HepG2 (cell line): Measurements from ENCODE around the gene ATRN. TPM values are rescaled to one million over a fixed set of nuclear protein-coding genes. Genes with fewer than 3 reads are reported as not detected.

Experiments
- ATAC-seq: fragments of 200-7000 bp; cut with Tn5 transposase; 3 replicates; pipeline ENCODE4 v1.9.1; 2020; ENCODE audit warnings: mild to moderate bottlenecking, moderate library complexity
- BruUV-seq: library from RNA; stranded (reverse); fragments of 400-500 nt; replicated peaks from 2 replicates; lab custom pipeline; 2021; lab: Mats Ljungman, UMichigan
- CTCF ChIA-PET: fragments of 300-600 bp; formaldehyde crosslinking; extraction: SDS; loops from one replicate; lab custom pipeline; 2021; ENCODE audit warnings: low total read pairs, inconsistent platforms, low intra/inter-chr PET ratio; lab: Yijun Ruan, JAX
- POLR2A ChIA-PET: fragments of 350-600 bp; sonication (Branson Sonifier 250); formaldehyde crosslinking; loops from one replicate; lab custom pipeline; 2020; ENCODE audit warnings: antibody characterized with exemption, inconsistent platforms; lab: Yijun Ruan, JAX
- DNase-seq: peaks from one replicate; pipeline ENCODE4 v3.0.0-alpha.2; 2015; ENCODE audit warnings: low spot score
- FAIRE-seq: peaks from 3 replicates; lab custom pipeline; 2011; peaks lifted over from hg19 to GRCh38; lab: Jason Lieb, UNC
- H2AFZ ChIP-seq: one replicate; pipeline ENCODE4 v1.6.1; 2011; ENCODE audit warnings: low read length, inconsistent platforms
- H3K27ac ChIP-seq: fragments of 300-600 bp; 3 replicates; pipeline ENCODE4 v1.8.0; 2011; ENCODE audit warnings: mixed run types, mild to moderate bottlenecking, mixed read lengths, low read length, inconsistent platforms; ENCODE audit not compliant: insufficient read depth; ENCODE audit errors: extremely low read length
- H3K27me3 ChIP-seq, 2 experiments: fragments of 200-600 bp in 1 of 2; 2 replicates in 1 of 2; 3 replicates in 1 of 2; pipeline versions ENCODE4 v1.6.0 to v1.8.0; 2011; ENCODE audit warnings: low read length in 2 of 2, mild to moderate bottlenecking in 2 of 2, moderate library complexity in 2 of 2, inconsistent platforms in 1 of 2; ENCODE audit not compliant: insufficient read depth in 2 of 2, control insufficient read depth in 1 of 2
- H3K36me3 ChIP-seq, 2 experiments: fragments of 200-600 bp in 1 of 2; replicated peaks in 1 of 2; 2 replicates in 1 of 2; 3 replicates in 1 of 2; pipeline versions ENCODE4 v1.5.1 to v1.8.0; 2011; ENCODE audit warnings: low read length in 2 of 2, inconsistent platforms in 1 of 2; ENCODE audit not compliant: insufficient read depth in 2 of 2, control insufficient read depth in 1 of 2
- H3K4me1 ChIP-seq: 2 replicates; pipeline ENCODE4 v1.5.1; 2012; ENCODE audit warnings: low read length, inconsistent platforms; ENCODE audit not compliant: insufficient read depth
- H3K4me2 ChIP-seq: 2 replicates; pipeline ENCODE4 v1.6.0; 2011; ENCODE audit warnings: low read depth, low read length, inconsistent platforms
- H3K4me3 ChIP-seq, 3 experiments: fragments of 200-600 bp in 1 of 3; sonication (generic), shearing (Covaris generic) in 1 of 3; replicated peaks in 1 of 3; 2 replicates each; pipeline ENCODE4 v1.5.1; 2011 to 2016; ENCODE audit warnings: low read length in 3 of 3, inconsistent platforms in 2 of 3, low read depth in 2 of 3, mild to moderate bottlenecking in 2 of 3, control low read depth in 1 of 3, mixed read lengths in 1 of 3; ENCODE audit not compliant: insufficient read depth in 1 of 3
- H3K79me2 ChIP-seq: one replicate; pipeline ENCODE4 v1.6.1; 2011; ENCODE audit warnings: low read length, inconsistent platforms; ENCODE audit not compliant: insufficient read depth
- H3K9ac ChIP-seq: 2 replicates; pipeline ENCODE4 v1.6.0; 2011; ENCODE audit warnings: mild to moderate bottlenecking, low read depth, low read length, inconsistent platforms; ENCODE audit not compliant: insufficient read depth
- H3K9me3 ChIP-seq: 2 replicates; pipeline ENCODE4 v1.5.1; 2012; ENCODE audit warnings: mild to moderate bottlenecking, low read length
- H4K20me1 ChIP-seq: 2 replicates; pipeline ENCODE4 v1.6.0; 2011; ENCODE audit warnings: inconsistent platforms, mild to moderate bottlenecking, low read length, moderate library complexity; ENCODE audit not compliant: insufficient read depth
- ARNTL ChIP-seq: sonication (generic); formaldehyde crosslinking; IDR thresholded peaks from 2 replicates; pipeline ENCODE4 v1.4.0; 2020; ENCODE audit warnings: mild to moderate bottlenecking, missing genetic modification reagents
- CAMTA2 ChIP-seq: sonication (generic); formaldehyde crosslinking; IDR thresholded peaks from 2 replicates; pipeline ENCODE4 v1.4.0; 2020; ENCODE audit warnings: mild to moderate bottlenecking, missing genetic modification reagents, borderline replicate concordance
- CEBPB ChIP-seq: IDR thresholded peaks from 2 replicates; pipeline ENCODE4 v1.6.1; 2011; ENCODE audit warnings: low read depth, low read length, improper control_type of control experiment, borderline replicate concordance
- GTF3A ChIP-seq: sonication (generic); formaldehyde crosslinking; conservative IDR thresholded peaks from 2 replicates; pipeline ENCODE4 v1.4.0; 2020; ENCODE audit warnings: mild to moderate bottlenecking, missing genetic modification reagents
- MXD4 ChIP-seq: IDR thresholded peaks from 2 replicates; pipeline ENCODE4 v1.6.1; 2016; ENCODE audit warnings: mild to moderate bottlenecking, missing biosample characterization, missing genetic modification reagents
- MXI1 ChIP-seq: IDR thresholded peaks from 3 replicates; pipeline ENCODE4 v1.6.1; 2012; ENCODE audit warnings: low read depth, low read length, inconsistent platforms, borderline replicate concordance
- PTBP1 ChIP-seq: fragments of 200-400 bp; formaldehyde crosslinking; IDR thresholded peaks from 2 replicates; pipeline ENCODE4 v1.6.1; 2018; ENCODE audit warnings: low read length, low read depth; ENCODE audit not compliant: poor library complexity, severe bottlenecking
- SIN3A ChIP-seq: IDR thresholded peaks from 2 replicates; pipeline ENCODE4 v1.6.1; 2011; ENCODE audit warnings: low read depth, mild to moderate bottlenecking, control low read depth, low read length, borderline replicate concordance
- TARDBP ChIP-seq: sonication (generic); formaldehyde crosslinking; IDR thresholded peaks from 2 replicates; pipeline ENCODE4 v1.8.0; 2022; ENCODE audit warnings: mild to moderate bottlenecking, missing genetic modification reagents
- TGIF2 ChIP-seq: IDR thresholded peaks from 2 replicates; pipeline ENCODE4 v1.6.1; 2016; ENCODE audit warnings: control low read depth, missing compliant biosample characterization
- TSC22D2 ChIP-seq: sonication (generic); formaldehyde crosslinking; IDR thresholded peaks from 2 replicates; pipeline ENCODE4 v1.5.1; 2020; ENCODE audit warnings: missing genetic modification reagents, mild to moderate bottlenecking, borderline replicate concordance
- ZNF205 ChIP-seq: IDR thresholded peaks from 2 replicates; pipeline ENCODE4 v1.6.1; 2018; ENCODE audit warnings: missing biosample characterization, missing genetic modification reagents
- ZNF598 ChIP-seq: sonication (generic); formaldehyde crosslinking; IDR thresholded peaks from 2 replicates; pipeline ENCODE4 v1.5.1; 2020; ENCODE audit warnings: mild to moderate bottlenecking, missing genetic modification reagents, borderline replicate concordance
- ZNF850 ChIP-seq: sonication (generic); formaldehyde crosslinking; conservative IDR thresholded peaks from 2 replicates; pipeline ENCODE4 v1.9.0; 2021; ENCODE audit warnings: mild to moderate bottlenecking, missing genetic modification reagents
- WGBS: methylation state at CpG from one replicate; pipeline ENCODE4 v1.1.6; 2017; ENCODE audit warnings: low lambda C conversion rate; 5-methylcytosine and 5-hydroxymethylcytosine counted together
- in situ Hi-C: cut with HindIII; loops from 2 replicates; pipeline ENCODE4 v1.10.0; 2017; ENCODE audit warnings: low pct_unique_long_range_greater_than_20kb; ENCODE audit not compliant: extremely low pct_ligation_motif_present
- intact Hi-C: fragments of 100-400 bp; cut with micrococcal nuclease; formaldehyde crosslinking; loops from one replicate; pipeline ENCODE4 v1.10.0; 2022; ENCODE audit not compliant: unreplicated experiment
- polyA plus RNA-seq, 8 experiments: library from polyadenylated mRNA; depleted of rRNA in 3 of 8; stranded (reverse) in 7 of 8; unstranded in 1 of 8; fragments of >200 nt; fragmentation: Illumina TruSeq in 4 of 8; extraction: Trizol in 4 of 8; gene quantifications; 2 replicates each; pipeline versions ENCODE4 v1.2.1 to v1.2.3, GENCODE V29; 2011 to 2016; ENCODE audit warnings: low read depth in 4 of 8, missing spikeins in 1 of 8, mixed read lengths in 1 of 8; ENCODE audit not compliant: insufficient read depth in 1 of 8
- total RNA-seq, 5 experiments: library from RNA; depleted of rRNA; stranded (reverse); fragments of >200 nt; fragmentation: Illumina TruSeq; extraction: Trizol; gene quantifications; 2 replicates each; pipeline ENCODE4 v1.2.3, GENCODE V29; 2016; ENCODE audit warnings: low read depth in 1 of 5
- TF ChIP-seq, protein P1 (sequence below): sonication (generic); formaldehyde crosslinking; IDR thresholded peaks from 2 replicates; pipeline ENCODE4 v1.8.0; 2022; ENCODE audit warnings: missing genetic modification reagents, mild to moderate bottlenecking, borderline replicate concordance
- TF ChIP-seq, protein P2 (sequence below): sonication (generic); formaldehyde crosslinking; IDR thresholded peaks from 2 replicates; pipeline ENCODE4 v1.4.0; 2020; ENCODE audit warnings: missing genetic modification reagents
- TF ChIP-seq, protein P3 (sequence below): IDR thresholded peaks from 2 replicates; pipeline ENCODE4 v1.6.1; 2016

ATRN gene
- total and polyA plus RNA-seq, 2 of the 13 experiments (the other 11 are each of a cell fraction or from before 2014, with no cell fraction given): 44.2 to 81.1 TPM

DNA sequence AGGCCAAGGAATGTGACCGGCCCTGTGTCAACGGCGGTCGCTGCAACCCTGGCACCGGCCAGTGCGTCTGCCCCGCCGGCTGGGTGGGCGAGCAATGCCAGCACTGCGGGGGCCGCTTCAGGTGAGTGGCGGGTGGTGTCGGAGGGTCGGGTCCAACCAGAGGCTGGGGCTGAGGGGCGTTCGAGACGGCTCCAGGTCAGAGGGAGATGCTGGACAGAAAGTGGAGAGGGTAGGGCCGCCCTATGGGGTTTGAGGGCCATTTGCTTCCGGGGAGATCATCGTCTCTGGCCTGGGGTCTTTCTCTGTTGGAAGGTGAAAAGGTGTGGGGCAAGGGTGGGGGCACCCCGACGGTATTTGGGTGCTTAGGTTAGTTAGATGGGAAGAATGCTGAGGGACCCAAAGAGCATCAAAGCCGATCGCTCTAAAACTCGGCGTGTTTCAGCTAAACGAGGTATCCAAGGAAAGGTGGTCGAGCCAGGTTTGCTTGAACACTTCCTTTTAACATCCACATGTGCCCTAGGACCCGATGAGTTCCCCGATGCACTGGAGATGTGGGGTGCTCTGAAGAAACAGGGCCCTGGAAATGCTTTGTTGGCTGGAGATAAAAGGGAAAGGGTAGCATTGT is 691 bp downstream of the ATRN start (continued):
- TF ChIP-seq GTF3A (CRISPR knock-in tag) (0 out of 2 replicates have a peak, but pooled peaks have one; percentile 1), ZNF598 (CRISPR knock-in tag) (peak; percentile 98; the same call in 1 of the 2 replicates), CAMTA2 (CRISPR knock-in tag) (no peak; the same call in 1 of the 2 replicates), ZNF850 (CRISPR knock-in tag) (0 out of 2 replicates have a peak, but pooled peaks have one; percentile 44), PTBP1 (peak; percentile 94)
- TF ChIP-seq, protein P1, sequence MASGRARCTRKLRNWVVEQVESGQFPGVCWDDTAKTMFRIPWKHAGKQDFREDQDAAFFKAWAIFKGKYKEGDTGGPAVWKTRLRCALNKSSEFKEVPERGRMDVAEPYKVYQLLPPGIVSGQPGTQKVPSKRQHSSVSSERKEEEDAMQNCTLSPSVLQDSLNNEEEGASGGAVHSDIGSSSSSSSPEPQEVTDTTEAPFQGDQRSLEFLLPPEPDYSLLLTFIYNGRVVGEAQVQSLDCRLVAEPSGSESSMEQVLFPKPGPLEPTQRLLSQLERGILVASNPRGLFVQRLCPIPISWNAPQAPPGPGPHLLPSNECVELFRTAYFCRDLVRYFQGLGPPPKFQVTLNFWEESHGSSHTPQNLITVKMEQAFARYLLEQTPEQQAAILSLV (CRISPR knock-in tag): 0 out of 2 replicates have a peak, but pooled peaks have one; percentile 58
- TF ChIP-seq, protein P2, sequence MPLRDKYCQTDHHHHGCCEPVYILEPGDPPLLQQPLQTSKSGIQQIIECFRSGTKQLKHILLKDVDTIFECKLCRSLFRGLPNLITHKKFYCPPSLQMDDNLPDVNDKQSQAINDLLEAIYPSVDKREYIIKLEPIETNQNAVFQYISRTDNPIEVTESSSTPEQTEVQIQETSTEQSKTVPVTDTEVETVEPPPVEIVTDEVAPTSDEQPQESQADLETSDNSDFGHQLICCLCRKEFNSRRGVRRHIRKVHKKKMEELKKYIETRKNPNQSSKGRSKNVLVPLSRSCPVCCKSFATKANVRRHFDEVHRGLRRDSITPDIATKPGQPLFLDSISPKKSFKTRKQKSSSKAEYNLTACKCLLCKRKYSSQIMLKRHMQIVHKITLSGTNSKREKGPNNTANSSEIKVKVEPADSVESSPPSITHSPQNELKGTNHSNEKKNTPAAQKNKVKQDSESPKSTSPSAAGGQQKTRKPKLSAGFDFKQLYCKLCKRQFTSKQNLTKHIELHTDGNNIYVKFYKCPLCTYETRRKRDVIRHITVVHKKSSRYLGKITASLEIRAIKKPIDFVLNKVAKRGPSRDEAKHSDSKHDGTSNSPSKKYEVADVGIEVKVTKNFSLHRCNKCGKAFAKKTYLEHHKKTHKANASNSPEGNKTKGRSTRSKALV (CRISPR knock-in tag): no peak

DNA sequence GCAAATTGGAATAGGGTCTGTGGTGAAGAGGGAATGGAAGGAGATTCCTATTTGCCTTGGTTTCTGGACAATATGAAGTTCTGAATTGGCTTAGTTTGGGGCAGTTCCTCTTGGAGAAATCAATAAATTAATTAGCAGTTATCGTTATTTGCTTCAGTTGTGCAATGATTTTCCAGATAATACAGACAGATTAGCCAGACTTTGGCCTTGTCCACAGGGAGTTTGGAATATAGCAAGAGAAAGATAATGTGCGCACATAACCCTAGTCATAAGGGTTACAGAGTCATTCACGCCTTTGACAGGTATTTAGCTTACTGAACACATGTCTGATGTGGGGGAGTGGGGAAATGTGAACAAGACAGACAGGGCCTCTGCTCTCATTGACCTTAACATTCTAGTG is 1.3 kb downstream of the ATRN start:
- in situ Hi-C loops (no loop called here), intact Hi-C loops (loop anchor here (5.0 kb wide), 2 partner anchors 40 to 85 kb away; no protein-coding TSS in a partner anchor)
- ChIA-PET POLR2A (interaction anchor here (0.8 to 4.7 kb wide), 2 partner anchors 12 to 64 kb away, joined by 3 to 40 read pairs; no protein-coding TSS in a partner anchor), CTCF (no interaction called here)
- Histone ChIP-seq H3K4me2 (peak overlapping the region; percentile 94), H3K36me3 (no peaks in the 10 kb centered on the region; a peak in 1 of 5 replicates), H3K9ac (peak overlapping the region; percentile 84), H2AFZ (no peak overlapping the region), H3K4me3 (peak overlapping the region; percentile 79 to 99 (median 82)), H3K4me1 (peaks cover 44% of the 10 kb centered on the region), H3K27me3 (peaks cover 0 to 4% of the 10 kb centered on the region in 2 experiments; a peak in 2 of 5 replicates), H3K79me2 (peaks cover 50% of the 10 kb centered on the region), H4K20me1 (peaks cover 18% of the 10 kb centered on the region), H3K27ac (peak overlapping the region; percentile 65), H3K9me3 (no peaks in the 10 kb centered on the region)
- WGBS: 15% methylated on average over 3 of the region's 3 CpGs
- FAIRE-seq (no peak), ATAC-seq (no peak), DNase-seq (peak; percentile 41)
- no TSS peak for BruUV-seq
- peak; percentile 23; the same call in 1 of the 2 replicates for TF ChIP-seq TARDBP (CRISPR knock-in tag)
- TF ChIP-seq SIN3A: 0 out of 2 replicates have a peak, but pooled peaks have one; percentile 55
- peak; percentile 25; the same call in 1 of the 3 replicates for TF ChIP-seq MXI1
- TF ChIP-seq TGIF2 (CRISPR knock-in tag): peak; percentile 44; the same call in 1 of the 2 replicates
- TF ChIP-seq CEBPB: peak; percentile 48; the same call in 1 of the 2 replicates
- no peak for TF ChIP-seq ARNTL
- peak; percentile 57; the same call in 1 of the 2 replicates for TF ChIP-seq MXD4 (CRISPR knock-in tag)
- no peak for TF ChIP-seq TSC22D2 (CRISPR knock-in tag)
- TF ChIP-seq, protein P3, sequence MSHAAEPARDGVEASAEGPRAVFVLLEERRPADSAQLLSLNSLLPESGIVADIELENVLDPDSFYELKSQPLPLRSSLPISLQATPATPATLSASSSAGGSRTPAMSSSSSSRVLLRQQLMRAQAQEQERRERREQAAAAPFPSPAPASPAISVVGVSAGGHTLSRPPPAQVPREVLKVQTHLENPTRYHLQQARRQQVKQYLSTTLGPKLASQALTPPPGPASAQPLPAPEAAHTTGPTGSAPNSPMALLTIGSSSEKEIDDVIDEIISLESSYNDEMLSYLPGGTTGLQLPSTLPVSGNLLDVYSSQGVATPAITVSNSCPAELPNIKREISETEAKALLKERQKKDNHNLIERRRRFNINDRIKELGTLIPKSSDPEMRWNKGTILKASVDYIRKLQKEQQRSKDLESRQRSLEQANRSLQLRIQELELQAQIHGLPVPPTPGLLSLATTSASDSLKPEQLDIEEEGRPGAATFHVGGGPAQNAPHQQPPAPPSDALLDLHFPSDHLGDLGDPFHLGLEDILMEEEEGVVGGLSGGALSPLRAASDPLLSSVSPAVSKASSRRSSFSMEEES: no peak
- 0 out of 2 replicates have a peak, but pooled peaks have one; percentile 3 for TF ChIP-seq ZNF205 (CRISPR knock-in tag)
